ENCODE measurements around the gene SNAPC4. TPM values are rescaled to one million over a fixed set of nuclear protein-coding genes. Genes with fewer than 3 reads are reported as not detected.

Gene SNAPC4
- total and polyA plus RNA-seq, 9 of the 15 experiments (the other 6 are each of a cell fraction or from before 2014, with no cell fraction given): 0.21 to 21.8 (median 8.8) TPM

- no TSS peak for BruUV-seq (replicated peaks)
- POLR2A ChIA-PET: interaction anchor here (1.0 kb wide), 1 partner anchor 35 kb away, joined by 4 read pairs; the partner anchor contains the start of gene DNLZ
- no peak for TF ChIP-seq PHF20 (IDR thresholded peaks at IDR 0.05; ENCODE audit: partially characterized antibody)
- TF ChIP-seq ELF4 (CRISPR knock-in tag; IDR thresholded peaks at IDR 0.05): no peak
- no peak for TF ChIP-seq ZFP1 (CRISPR knock-in tag; IDR thresholded peaks at IDR 0.05)
- no peak for TF ChIP-seq ZNF785 (CRISPR knock-in tag; IDR thresholded peaks at IDR 0.05)
- TF ChIP-seq E4F1 (CRISPR knock-in tag; IDR thresholded peaks at IDR 0.05; ENCODE audit: borderline replicate concordance): no peak
- TF ChIP-seq ZNF133 (CRISPR knock-in tag; IDR thresholded peaks at IDR 0.05): no peak
- TF ChIP-seq, protein P1, sequence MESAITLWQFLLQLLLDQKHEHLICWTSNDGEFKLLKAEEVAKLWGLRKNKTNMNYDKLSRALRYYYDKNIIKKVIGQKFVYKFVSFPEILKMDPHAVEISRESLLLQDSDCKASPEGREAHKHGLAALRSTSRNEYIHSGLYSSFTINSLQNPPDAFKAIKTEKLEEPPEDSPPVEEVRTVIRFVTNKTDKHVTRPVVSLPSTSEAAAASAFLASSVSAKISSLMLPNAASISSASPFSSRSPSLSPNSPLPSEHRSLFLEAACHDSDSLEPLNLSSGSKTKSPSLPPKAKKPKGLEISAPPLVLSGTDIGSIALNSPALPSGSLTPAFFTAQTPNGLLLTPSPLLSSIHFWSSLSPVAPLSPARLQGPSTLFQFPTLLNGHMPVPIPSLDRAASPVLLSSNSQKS (CRISPR knock-in tag; IDR thresholded peaks at IDR 0.05): no peak
- TF ChIP-seq NBN (IDR thresholded peaks at IDR 0.05; ENCODE audit: low read depth): no peak
- TF ChIP-seq, protein P2, sequence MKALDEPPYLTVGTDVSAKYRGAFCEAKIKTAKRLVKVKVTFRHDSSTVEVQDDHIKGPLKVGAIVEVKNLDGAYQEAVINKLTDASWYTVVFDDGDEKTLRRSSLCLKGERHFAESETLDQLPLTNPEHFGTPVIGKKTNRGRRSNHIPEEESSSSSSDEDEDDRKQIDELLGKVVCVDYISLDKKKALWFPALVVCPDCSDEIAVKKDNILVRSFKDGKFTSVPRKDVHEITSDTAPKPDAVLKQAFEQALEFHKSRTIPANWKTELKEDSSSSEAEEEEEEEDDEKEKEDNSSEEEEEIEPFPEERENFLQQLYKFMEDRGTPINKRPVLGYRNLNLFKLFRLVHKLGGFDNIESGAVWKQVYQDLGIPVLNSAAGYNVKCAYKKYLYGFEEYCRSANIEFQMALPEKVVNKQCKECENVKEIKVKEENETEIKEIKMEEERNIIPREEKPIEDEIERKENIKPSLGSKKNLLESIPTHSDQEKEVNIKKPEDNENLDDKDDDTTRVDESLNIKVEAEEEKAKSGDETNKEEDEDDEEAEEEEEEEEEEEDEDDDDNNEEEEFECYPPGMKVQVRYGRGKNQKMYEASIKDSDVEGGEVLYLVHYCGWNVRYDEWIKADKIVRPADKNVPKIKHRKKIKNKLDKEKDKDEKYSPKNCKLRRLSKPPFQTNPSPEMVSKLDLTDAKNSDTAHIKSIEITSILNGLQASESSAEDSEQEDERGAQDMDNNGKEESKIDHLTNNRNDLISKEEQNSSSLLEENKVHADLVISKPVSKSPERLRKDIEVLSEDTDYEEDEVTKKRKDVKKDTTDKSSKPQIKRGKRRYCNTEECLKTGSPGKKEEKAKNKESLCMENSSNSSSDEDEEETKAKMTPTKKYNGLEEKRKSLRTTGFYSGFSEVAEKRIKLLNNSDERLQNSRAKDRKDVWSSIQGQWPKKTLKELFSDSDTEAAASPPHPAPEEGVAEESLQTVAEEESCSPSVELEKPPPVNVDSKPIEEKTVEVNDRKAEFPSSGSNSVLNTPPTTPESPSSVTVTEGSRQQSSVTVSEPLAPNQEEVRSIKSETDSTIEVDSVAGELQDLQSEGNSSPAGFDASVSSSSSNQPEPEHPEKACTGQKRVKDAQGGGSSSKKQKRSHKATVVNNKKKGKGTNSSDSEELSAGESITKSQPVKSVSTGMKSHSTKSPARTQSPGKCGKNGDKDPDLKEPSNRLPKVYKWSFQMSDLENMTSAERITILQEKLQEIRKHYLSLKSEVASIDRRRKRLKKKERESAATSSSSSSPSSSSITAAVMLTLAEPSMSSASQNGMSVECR (CRISPR knock-in tag; IDR thresholded peaks at IDR 0.05): no peak
- TF ChIP-seq POLR2H (tag; IDR thresholded peaks at IDR 0.05; ENCODE audit: low read depth): no peak
- DNase-seq (ENCODE audit: extremely low read depth in 1 of 4, low spot score in 3 of 4) (no peak), ATAC-seq (no peak), FAIRE-seq (no peak)
- peak overlapping the region; percentile 97; the same call in 1 of the 2 replicates for H3K4me2 ChIP-seq (ENCODE audit: insufficient read depth, low read length)
- in situ Hi-C loops (cut with MboI) (no loop called here), intact Hi-C loops (cut with micrococcal nuclease) (no loop called here)
- no peak overlapping the region; the same call in 2 of the 3 replicates for H3K27ac ChIP-seq (ENCODE audit: extremely low read depth, low read depth, low read length)
- no peaks in the 10 kb centered on the region for H3K9me1 ChIP-seq (ENCODE audit: control insufficient read depth, insufficient read depth, low read length)
- H3K27me3 ChIP-seq (ENCODE audit: control insufficient read depth in 2 of 2, insufficient read depth in 2 of 2, low read length in 2 of 2): no peaks in the 10 kb centered on the region
- H3K36me3 ChIP-seq (ENCODE audit: control insufficient read depth, insufficient read depth, low read length): peaks cover 72% of the 10 kb centered on the region
- H4K20me1 ChIP-seq (replicated peaks; ENCODE audit: control insufficient read depth, insufficient read depth, low read length): no peaks in the 10 kb centered on the region; the same call in 1 of the 2 replicates
- H3K4me3 ChIP-seq: peak overlapping the region; percentile 98
- CTCF ChIA-PET (ENCODE audit: low intra/inter-chr PET ratio): no interaction called here
- no peaks in the 10 kb centered on the region for H3K9me3 ChIP-seq (replicated peaks; ENCODE audit: control insufficient read depth, insufficient read depth, low read depth, low read length)
- H3K79me2 ChIP-seq (ENCODE audit: control insufficient read depth, insufficient read depth, low read length): peaks cover 28% of the 10 kb centered on the region
- no peak overlapping the region for H2AFZ ChIP-seq (ENCODE audit: low read depth, low read length)
- peaks cover 7 to 43% of the 10 kb centered on the region in 2 experiments; a peak in 4 of 5 replicates for H3K4me1 ChIP-seq (replicated peaks in 1 of 2; ENCODE audit: control insufficient read depth in 2 of 2, insufficient read depth in 2 of 2, low read length in 2 of 2)
- H3K9ac ChIP-seq (ENCODE audit: insufficient read depth in 1 of 2, low read depth in 2 of 2, low read length in 2 of 2): peak overlapping the region in 1 of 2 experiments; percentile 98; a peak in 2 of 4 replicates
- 92% methylated on average over 10 of the region's 12 CpGs for WGBS (ENCODE audit: insufficient coverage, low coverage, missing lambda C conversion rate)
Observed at GRCh38 chr9:136398286-136398685, 1.7 kb downstream of the SNAPC4 start.
